GM18858 (cell line): ENCODE data around the gene KIAA1217.

ENCODE experiments used
- ATAC-seq: cut with Tn5 transposase; IDR thresholded peaks from one replicate; pipeline ENCODE4 v1.9.1; 2021; ENCODE audit not compliant: unreplicated experiment

The KIAA1217 gene

GRCh38 chr10:24571870-24572450 lies 363.0 kb downstream of the KIAA1217 start:
- ATAC-seq, result no peak

DNA sequence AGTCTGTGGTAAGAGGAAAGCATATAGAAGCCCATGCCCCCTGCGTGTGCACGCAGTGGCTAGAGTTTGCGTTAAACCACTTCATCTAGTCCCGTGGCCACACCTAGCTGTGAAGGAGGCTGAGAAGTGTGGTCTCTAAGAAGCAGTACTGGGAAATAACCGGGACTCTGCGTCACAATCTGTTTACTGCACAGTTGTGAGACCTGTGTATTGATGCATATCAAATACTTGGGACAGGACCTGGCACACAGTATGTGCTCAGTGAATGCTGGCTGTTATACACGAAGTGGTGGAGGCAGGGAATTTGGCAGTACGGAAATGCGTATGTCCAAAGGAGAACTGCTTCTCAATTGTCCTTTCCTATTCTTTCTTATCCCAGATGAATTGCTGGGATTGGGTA lies 365.2 kb downstream of the KIAA1217 start:
- no peak for ATAC-seq

DNA sequence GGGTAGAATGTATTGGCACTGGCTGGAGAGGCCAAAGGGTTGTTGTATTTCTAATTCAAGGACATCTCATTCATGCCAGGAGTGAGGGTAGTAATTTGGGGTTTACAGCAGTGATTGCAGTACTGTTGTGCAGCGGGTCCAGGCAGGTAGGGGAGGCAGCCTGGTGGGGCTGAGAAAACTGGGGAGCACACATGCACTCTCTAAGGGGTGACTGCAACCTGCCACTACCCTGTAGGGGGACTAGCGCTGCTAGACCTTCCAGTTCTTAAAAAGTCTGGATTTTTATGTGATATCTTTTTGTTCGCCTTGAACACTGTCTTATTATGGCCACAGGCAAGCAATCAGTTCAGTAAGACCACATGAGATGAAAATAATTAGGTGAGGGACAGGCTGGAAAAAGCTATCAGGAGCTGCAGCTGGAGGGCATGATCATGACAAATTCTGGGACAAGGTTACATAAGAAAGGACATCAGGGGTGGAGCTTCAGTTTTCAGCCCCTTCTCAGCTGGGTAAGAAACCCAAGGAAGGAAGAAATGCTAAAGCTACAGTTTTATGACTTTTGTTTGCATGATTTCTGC lies 365.7 kb downstream of the KIAA1217 start:
- no peak for ATAC-seq

DNA sequence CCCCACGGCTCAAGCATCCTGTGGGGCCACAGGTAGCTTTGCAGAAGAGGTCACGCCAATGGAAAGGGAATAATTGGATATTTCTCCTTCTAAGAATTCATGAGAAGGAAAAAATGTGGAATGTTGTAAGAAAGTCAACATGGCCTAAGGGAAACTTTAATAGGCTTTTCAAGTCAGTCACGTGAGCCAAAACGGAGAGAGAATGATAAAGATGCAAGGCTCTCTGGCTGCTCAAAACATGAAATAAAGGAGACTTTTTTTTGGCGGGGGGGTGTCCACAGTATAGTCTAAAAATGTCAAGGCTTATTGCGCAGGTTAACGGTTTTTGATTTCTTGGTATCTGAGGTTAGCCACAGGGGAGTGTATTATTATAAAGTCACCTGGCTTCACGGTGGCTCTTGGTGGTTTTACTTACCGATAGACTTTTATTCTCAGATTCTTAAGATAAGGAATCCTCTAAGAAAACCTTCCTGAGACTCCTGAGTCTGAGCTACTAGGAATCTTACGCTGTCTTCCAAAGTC lies 366.6 kb downstream of the KIAA1217 start:
- no peak for ATAC-seq

DNA sequence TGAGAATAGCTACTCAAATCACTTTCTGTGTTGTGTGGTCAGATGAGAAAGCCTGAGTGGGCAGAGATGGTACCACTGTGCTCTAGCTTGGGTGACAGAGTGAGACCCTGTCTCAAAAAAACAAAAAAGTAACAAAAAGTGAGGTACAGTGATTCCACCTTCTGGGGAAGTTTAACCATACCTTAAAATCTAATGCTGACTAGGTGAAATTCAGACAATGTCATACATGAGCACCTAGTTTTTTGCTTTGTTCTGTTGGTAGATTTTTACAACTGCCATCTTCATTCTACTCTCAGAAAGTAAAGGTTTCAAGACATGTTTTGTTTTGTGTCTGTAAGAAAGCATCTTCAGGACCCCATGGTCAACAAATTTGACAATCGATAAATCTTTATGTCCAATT lies 370.5 kb downstream of the KIAA1217 start:
- ATAC-seq, result no peak

GRCh38 chr10:24579906-24580305 lies 371.0 kb downstream of the KIAA1217 start:
- no peak for ATAC-seq

GRCh38 chr10:24589265-24589664 lies 380.3 kb downstream of the KIAA1217 start:
- ATAC-seq, result no peak

DNA sequence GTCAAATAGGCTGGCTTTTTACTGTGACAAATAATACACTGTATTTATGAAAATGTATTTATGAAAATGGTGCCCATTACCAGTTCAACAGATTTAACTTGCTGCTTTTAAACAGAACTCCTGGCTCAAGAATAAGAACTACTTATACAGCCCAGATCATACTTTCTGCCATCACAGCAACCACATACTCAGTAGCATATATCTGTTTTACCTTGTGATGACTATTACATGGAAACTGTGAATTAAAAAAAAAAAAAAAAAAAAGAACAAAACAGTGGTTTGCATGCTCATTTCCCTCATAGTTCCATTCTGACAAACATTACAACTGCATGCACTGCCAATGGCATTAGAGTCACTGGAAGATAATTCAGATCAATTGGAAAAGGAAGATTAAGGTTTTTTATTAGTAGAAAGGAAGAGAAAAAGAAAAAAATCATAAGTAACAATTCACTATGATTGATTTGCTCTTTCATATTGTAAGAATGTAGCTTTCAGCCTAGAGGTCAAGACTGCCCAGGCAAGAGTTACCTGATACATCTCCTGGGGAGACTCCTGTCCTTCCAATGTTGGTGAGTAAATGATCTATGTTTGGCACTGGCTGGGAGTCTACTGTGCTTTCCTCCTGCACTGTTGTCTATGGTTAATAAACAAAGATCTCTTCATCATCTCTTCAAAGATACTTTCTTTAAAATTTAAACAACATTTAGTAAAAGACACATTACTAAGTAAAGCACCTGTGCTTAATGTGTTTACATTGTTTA lies 381.9 kb downstream of the KIAA1217 start:
- no peak for ATAC-seq

DNA sequence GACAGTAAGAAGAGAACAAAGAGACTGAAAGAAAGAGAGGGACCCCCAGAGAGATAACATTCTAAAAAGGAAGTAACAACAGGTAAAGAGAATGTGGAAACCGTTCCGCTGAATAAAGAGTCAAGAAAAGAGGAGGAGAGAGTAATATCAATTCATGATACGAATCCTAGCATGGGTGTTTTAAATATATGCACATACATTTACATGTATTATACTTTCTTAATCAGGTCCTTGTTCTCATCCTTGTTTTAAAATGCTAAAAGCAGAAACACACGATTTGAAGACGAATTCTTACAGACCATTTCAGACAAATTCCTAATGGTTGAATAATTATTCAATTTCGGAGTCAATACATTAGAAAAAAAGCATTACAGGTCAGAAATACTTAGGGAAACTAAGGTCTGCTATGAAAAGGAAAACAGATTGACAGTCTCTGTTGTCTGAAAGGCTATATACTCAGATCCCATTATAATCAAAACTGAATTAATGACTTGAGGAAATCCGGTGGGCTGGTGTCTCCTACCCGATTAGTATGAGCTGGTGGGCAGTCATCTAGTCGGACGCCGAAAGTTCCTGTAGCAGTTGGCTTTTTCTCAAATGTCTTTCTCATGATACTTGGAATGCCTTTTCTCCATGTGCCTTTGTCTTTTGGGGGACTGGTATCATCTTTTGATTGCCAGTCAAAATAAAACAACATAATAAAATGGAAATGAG lies 387.4 kb downstream of the KIAA1217 start:
- ATAC-seq, result no peak

GRCh38 chr10:24597426-24597825 lies 388.5 kb downstream of the KIAA1217 start:
- ATAC-seq, result no peak
